ENCODE results near the gene USP9X.
"Not testable (repeated sequence)": the region's sequence is repeated elsewhere in the genome, so short reads cannot be mapped to it uniquely, and the experiment has no call there.

Gene USP9X

GRCh38 chrX:41122664-41123257, 37.5 kb downstream of the USP9X start:
- no peak for DNase-seq (ENCODE audit: low read depth)

GRCh38 chrX:41127477-41128192, 42.4 kb downstream of the USP9X start:
- no peak for DNase-seq (ENCODE audit: low read depth)

- no peak for DNase-seq (ENCODE audit: low read depth)
These were observed 43.7 kb downstream of the USP9X start for GRCh38 chrX:41128955-41129354.

- no peak for DNase-seq (ENCODE audit: low read depth)
These were observed 46.5 kb downstream of the USP9X start for GRCh38 chrX:41131766-41132165.

- no peak for DNase-seq (ENCODE audit: low read depth)
These were observed 48.3 kb downstream of the USP9X start for GRCh38 chrX:41133551-41133950.

- no peak for DNase-seq (ENCODE audit: low read depth)
These were observed 52.3 kb downstream of the USP9X start for GRCh38 chrX:41137589-41137988.

GRCh38 chrX:41142130-41142910, 57.1 kb downstream of the USP9X start:
- DNase-seq (ENCODE audit: low read depth): no peak

- DNase-seq (ENCODE audit: low read depth): no peak
These were observed 59.6 kb downstream of the USP9X start for GRCh38 chrX:41144873-41145272.

GRCh38 chrX:41145920-41146608, 60.8 kb downstream of the USP9X start:
- no peak for DNase-seq (ENCODE audit: low read depth)

GRCh38 chrX:41148553-41148952, 63.3 kb downstream of the USP9X start:
- DNase-seq (ENCODE audit: low read depth): no peak

- no peak for DNase-seq (ENCODE audit: low read depth)
These were observed 64.8 kb downstream of the USP9X start for GRCh38 chrX:41150043-41150442.

GRCh38 chrX:41151726-41152125, 66.5 kb downstream of the USP9X start:
- DNase-seq (ENCODE audit: low read depth): not testable (repeated sequence)

GRCh38 chrX:41152221-41152620, 67.0 kb downstream of the USP9X start:
- DNase-seq (ENCODE audit: low read depth): no peak

GRCh38 chrX:41153448-41153847, 68.2 kb downstream of the USP9X start:
- DNase-seq (ENCODE audit: low read depth): no peak

GRCh38 chrX:41153957-41154356, 68.7 kb downstream of the USP9X start:
- no peak for DNase-seq (ENCODE audit: low read depth)

GRCh38 chrX:41164449-41164848, 79.2 kb downstream of the USP9X start:
- no peak for DNase-seq (ENCODE audit: low read depth)

- no peak for DNase-seq (ENCODE audit: low read depth)
These were observed 82.6 kb downstream of the USP9X start for GRCh38 chrX:41167888-41168287.

- DNase-seq (ENCODE audit: low read depth): no peak
These were observed 91.0 kb downstream of the USP9X start for GRCh38 chrX:41176263-41176662.

- DNase-seq (ENCODE audit: low read depth): no peak
These were observed 92.1 kb downstream of the USP9X start for GRCh38 chrX:41177297-41177696.

GRCh38 chrX:41178201-41178600, 93.0 kb downstream of the USP9X start:
- no peak for DNase-seq (ENCODE audit: low read depth)

- peak; percentile 17 for DNase-seq (ENCODE audit: low read depth)
These were observed 95.1 kb downstream of the USP9X start for GRCh38 chrX:41180194-41180908.

GRCh38 chrX:41184312-41184711, 99.1 kb downstream of the USP9X start:
- no peak for DNase-seq (ENCODE audit: low read depth)

Data from activated T-helper 9 cell treated with anti-CD3 and anti-CD28 coated beads, Interleukin-2, amount 50 U/mL, for 16 hours (primary cell).